ENCODE data around the gene ADAMTSL1. TPM values are rescaled to one million over a fixed set of nuclear protein-coding genes. Genes with fewer than 3 reads are reported as not detected.

ADAMTSL1 gene
- total RNA-seq, 1 experiment from 2014 or later: not detected

- peaks cover 27% of the 10 kb centered on the region for H3K27me3 Mint-ChIP-seq (ENCODE audit: unreplicated experiment)
- intact Hi-C loops (cut with micrococcal nuclease; ENCODE audit: unreplicated experiment): no loop called here
- CTCF ChIA-PET: no interaction called here
- TF ChIP-seq, protein P1, sequence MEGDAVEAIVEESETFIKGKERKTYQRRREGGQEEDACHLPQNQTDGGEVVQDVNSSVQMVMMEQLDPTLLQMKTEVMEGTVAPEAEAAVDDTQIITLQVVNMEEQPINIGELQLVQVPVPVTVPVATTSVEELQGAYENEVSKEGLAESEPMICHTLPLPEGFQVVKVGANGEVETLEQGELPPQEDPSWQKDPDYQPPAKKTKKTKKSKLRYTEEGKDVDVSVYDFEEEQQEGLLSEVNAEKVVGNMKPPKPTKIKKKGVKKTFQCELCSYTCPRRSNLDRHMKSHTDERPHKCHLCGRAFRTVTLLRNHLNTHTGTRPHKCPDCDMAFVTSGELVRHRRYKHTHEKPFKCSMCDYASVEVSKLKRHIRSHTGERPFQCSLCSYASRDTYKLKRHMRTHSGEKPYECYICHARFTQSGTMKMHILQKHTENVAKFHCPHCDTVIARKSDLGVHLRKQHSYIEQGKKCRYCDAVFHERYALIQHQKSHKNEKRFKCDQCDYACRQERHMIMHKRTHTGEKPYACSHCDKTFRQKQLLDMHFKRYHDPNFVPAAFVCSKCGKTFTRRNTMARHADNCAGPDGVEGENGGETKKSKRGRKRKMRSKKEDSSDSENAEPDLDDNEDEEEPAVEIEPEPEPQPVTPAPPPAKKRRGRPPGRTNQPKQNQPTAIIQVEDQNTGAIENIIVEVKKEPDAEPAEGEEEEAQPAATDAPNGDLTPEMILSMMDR (IDR thresholded peaks at IDR 0.05; ENCODE audit: unreplicated experiment): no peak
- no peak overlapping the region for H3K27ac Mint-ChIP-seq (ENCODE audit: unreplicated experiment)
- H3K36me3 Mint-ChIP-seq (ENCODE audit: insufficient read depth, unreplicated experiment): no peaks in the 10 kb centered on the region
- DNase-seq: no peak
- BruUV-seq (replicated peaks): no TSS peak
- no peak overlapping the region for H3K4me3 Mint-ChIP-seq (ENCODE audit: low read depth, unreplicated experiment)
- no peaks in the 10 kb centered on the region for H3K9me3 Mint-ChIP-seq (ENCODE audit: low read depth, unreplicated experiment)
- no peaks in the 10 kb centered on the region for H3K4me1 Mint-ChIP-seq (ENCODE audit: low read depth, unreplicated experiment)
These were observed 310.0 kb downstream of the ADAMTSL1 start for GRCh38 chr9:18783909-18784308.

DNA sequence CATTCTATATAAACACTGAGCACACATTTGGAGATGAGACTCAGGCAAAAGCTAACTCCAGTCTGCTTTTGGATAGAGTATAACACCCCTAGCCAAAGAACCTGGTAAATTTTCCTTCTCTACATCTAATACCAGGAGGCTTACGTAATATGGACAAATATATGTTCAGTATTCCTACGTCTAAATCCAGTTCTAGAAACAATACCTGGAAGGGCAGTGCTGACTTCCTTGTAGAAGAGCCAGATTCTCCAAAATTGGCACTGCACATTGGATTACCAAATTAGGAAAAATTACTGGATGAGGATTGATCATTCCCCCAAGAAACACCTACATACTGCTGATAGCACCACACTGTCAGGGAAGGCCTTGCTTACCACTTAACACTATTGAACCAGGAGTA is 311.7 kb downstream of the ADAMTSL1 start:
- no peak overlapping the region for H3K4me3 Mint-ChIP-seq (ENCODE audit: low read depth, unreplicated experiment)
- no TSS peak for BruUV-seq (replicated peaks)
- no peaks in the 10 kb centered on the region for H3K36me3 Mint-ChIP-seq (ENCODE audit: insufficient read depth, unreplicated experiment)
- intact Hi-C loops (cut with micrococcal nuclease; ENCODE audit: unreplicated experiment): no loop called here
- TF ChIP-seq, protein P1 (IDR thresholded peaks at IDR 0.05; ENCODE audit: unreplicated experiment): no peak
- H3K27ac Mint-ChIP-seq (ENCODE audit: unreplicated experiment): no peak overlapping the region
- no peaks in the 10 kb centered on the region for H3K9me3 Mint-ChIP-seq (ENCODE audit: low read depth, unreplicated experiment)
- no peak for DNase-seq
- no peaks in the 10 kb centered on the region for H3K4me1 Mint-ChIP-seq (ENCODE audit: low read depth, unreplicated experiment)
- CTCF ChIA-PET: no interaction called here
- peaks cover 39% of the 10 kb centered on the region for H3K27me3 Mint-ChIP-seq (ENCODE audit: unreplicated experiment)

DNA sequence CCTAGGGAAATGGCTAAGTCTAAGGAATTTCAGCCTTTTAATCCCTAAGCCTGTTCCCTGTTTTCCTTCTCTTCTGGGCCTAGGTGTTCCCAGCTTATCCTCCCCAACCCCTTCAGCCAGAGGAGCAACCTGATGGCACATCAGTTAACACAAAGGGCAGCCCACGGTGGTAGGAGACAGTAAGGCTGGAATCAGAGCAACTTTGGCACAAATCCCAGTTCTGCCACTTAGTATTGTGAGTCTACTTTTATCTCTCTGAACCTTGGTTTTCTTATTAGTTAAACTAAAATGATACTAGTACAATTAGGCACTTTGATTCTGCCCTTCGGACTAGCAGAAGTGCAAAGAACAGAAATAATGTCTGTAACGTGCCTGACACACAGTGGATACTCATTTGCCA is 312.2 kb downstream of the ADAMTSL1 start:
- CTCF ChIA-PET: no interaction called here
- Mint-ChIP-seq H3K36me3 (ENCODE audit: insufficient read depth, unreplicated experiment) (no peaks in the 10 kb centered on the region), H3K4me3 (ENCODE audit: low read depth, unreplicated experiment) (no peak overlapping the region), H3K27me3 (ENCODE audit: unreplicated experiment) (peaks cover 39% of the 10 kb centered on the region), H3K4me1 (ENCODE audit: low read depth, unreplicated experiment) (no peaks in the 10 kb centered on the region), H3K27ac (ENCODE audit: unreplicated experiment) (no peak overlapping the region), H3K9me3 (ENCODE audit: low read depth, unreplicated experiment) (no peaks in the 10 kb centered on the region)
- TF ChIP-seq, protein P1 (IDR thresholded peaks at IDR 0.05; ENCODE audit: unreplicated experiment): no peak
- no peak for DNase-seq
- intact Hi-C loops (cut with micrococcal nuclease; ENCODE audit: unreplicated experiment): no loop called here
- BruUV-seq (replicated peaks): no TSS peak

DNA sequence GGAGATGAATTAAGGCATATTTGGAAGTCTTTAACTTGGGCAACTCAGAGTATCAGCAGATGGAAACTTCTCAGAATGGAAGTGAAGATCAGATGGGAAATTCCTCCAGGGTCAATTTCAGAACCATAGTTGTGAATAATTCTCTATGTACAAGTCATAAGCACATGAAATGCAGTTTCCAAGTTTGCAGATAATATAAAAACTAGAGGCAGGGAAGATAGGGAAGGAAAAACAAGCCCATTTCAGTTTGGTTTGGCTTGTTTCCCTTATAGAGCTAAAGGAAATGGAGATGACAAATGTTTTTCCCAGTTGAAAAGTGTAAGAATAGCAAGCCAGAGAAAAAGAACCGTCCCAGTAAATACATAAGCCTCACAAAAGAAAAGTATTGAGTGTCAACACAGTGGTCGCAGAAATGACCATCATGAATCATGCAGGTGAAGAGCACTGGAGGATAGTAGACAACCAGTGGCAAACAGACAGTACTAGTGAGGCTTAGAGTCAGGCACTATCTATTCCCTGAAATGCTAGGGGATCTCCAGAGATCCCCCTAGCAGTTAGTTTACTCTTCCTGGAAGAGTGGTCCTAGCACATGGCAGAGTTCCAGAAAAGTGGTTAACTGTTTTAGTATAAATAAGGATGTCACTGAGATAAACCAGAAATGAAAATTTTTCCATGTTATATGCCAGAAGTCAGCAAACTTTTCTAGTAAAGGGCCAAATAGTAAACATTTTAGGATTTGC is 313.1 kb downstream of the ADAMTSL1 start:
- no peaks in the 10 kb centered on the region for H3K9me3 Mint-ChIP-seq (ENCODE audit: low read depth, unreplicated experiment)
- no peak for DNase-seq
- peaks cover 36% of the 10 kb centered on the region for H3K27me3 Mint-ChIP-seq (ENCODE audit: unreplicated experiment)
- intact Hi-C loops (cut with micrococcal nuclease; ENCODE audit: unreplicated experiment): no loop called here
- H3K36me3 Mint-ChIP-seq (ENCODE audit: insufficient read depth, unreplicated experiment): no peaks in the 10 kb centered on the region
- TF ChIP-seq, protein P1 (IDR thresholded peaks at IDR 0.05; ENCODE audit: unreplicated experiment): no peak
- H3K4me1 Mint-ChIP-seq (ENCODE audit: low read depth, unreplicated experiment): no peaks in the 10 kb centered on the region
- BruUV-seq (replicated peaks): no TSS peak
- no peak overlapping the region for H3K4me3 Mint-ChIP-seq (ENCODE audit: low read depth, unreplicated experiment)
- H3K27ac Mint-ChIP-seq (ENCODE audit: unreplicated experiment): no peak overlapping the region
- CTCF ChIA-PET: no interaction called here
